Kidney (tissue), 14 donors: ENCODE data around the gene CCDC71. TPM values are rescaled to one million over a fixed set of nuclear protein-coding genes. Genes with fewer than 3 reads are reported as not detected.

Experiments
- DNase-seq, 5 donors: peaks; one replicate each; pipeline ENCODE4 v3.0.0-alpha.2; 2013 to 2020
- FAIRE-seq: peaks from 2 replicates; lab custom pipeline; 2012; peaks lifted over from hg19 to GRCh38; lab: Jason Lieb, UNC
- H3K27ac ChIP-seq, 2 donors: one replicate each; pipeline ENCODE4 v1.7.0; 2013; ENCODE audit warnings: low read depth in 2 of 2, low read length in 2 of 2, inconsistent platforms in 1 of 2
- H3K27me3 ChIP-seq: one replicate; pipeline ENCODE4 v1.7.1; 2013; ENCODE audit warnings: low read length, inconsistent platforms; ENCODE audit not compliant: control insufficient read depth, insufficient read depth
- H3K36me3 ChIP-seq, 3 donors: one replicate each; pipeline versions ENCODE4 v1.7.0 to v1.7.1; 2013; ENCODE audit warnings: low read length in 3 of 3, control low read depth in 1 of 3, inconsistent platforms in 1 of 3; ENCODE audit not compliant: insufficient read depth in 3 of 3, control insufficient read depth in 2 of 3
- H3K4me1 ChIP-seq, 3 donors: one replicate each; pipeline versions ENCODE4 v1.7.0 to v1.7.1; 2013; ENCODE audit warnings: low read length in 3 of 3, inconsistent platforms in 1 of 3, low read depth in 1 of 3; ENCODE audit not compliant: control insufficient read depth in 2 of 3, insufficient read depth in 2 of 3
- H3K4me3 ChIP-seq, 3 donors: one replicate each; pipeline versions ENCODE4 v1.7.0 to v1.8.1; 2013; ENCODE audit warnings: low read length in 3 of 3, control low read depth in 1 of 3, inconsistent platforms in 1 of 3
- H3K9ac ChIP-seq, 3 donors: one replicate each; pipeline versions ENCODE4 v1.7.0 to v1.7.1; 2013; ENCODE audit warnings: low read length in 3 of 3, control low read depth in 1 of 3, inconsistent platforms in 1 of 3
- H3K9me3 ChIP-seq, 3 donors: one replicate each; pipeline versions ENCODE4 v1.7.0 to v1.7.1; 2013; ENCODE audit warnings: low read length in 3 of 3, control low read depth in 1 of 3, inconsistent platforms in 1 of 3; ENCODE audit not compliant: control insufficient read depth in 2 of 3, insufficient read depth in 1 of 3
- CTCF ChIP-seq: IDR thresholded peaks from 3 replicates; pipeline ENCODE4 v1.5.1; 2012; ENCODE audit warnings: mild to moderate bottlenecking, moderate library complexity, borderline replicate concordance; ENCODE audit not compliant: insufficient read depth; ENCODE audit errors: extremely low read depth
- intact Hi-C: fragments of 100-400 bp; cut with DNase I; formaldehyde crosslinking; loops from one replicate; pipeline ENCODE4 v1.11.1; 2022
- polyA plus RNA-seq: library from polyadenylated mRNA; stranded (reverse); fragments of 350-450 nt; fragmentation: Illumina TruSeq; extraction: RNeasy Lipid Tissue Mini Kit (QIAGEN cat#74804); gene quantifications from one replicate; pipeline ENCODE4 v1.2.3, GENCODE V29; 2014; ENCODE audit warnings: low read depth, low replicate concordance; ENCODE audit not compliant: insufficient read depth
- total RNA-seq: library from RNA; stranded (reverse); fragmentation: NEBNext Ultra II Directional; extraction: Animal tissue kit (Norgen Biotek cat#: 25700); gene quantifications from one replicate; pipeline ENCODE4 v1.2.1, GENCODE V29; 2021
- donor health status: control.
- donor health status: control.
- donor health status: control.
- donor health status: control.
- donor health status: control.
- donor health status: DM: yes; HTN: yes; CAD: no.
- donor health status: Normal renal cell carcinoma (clear cell type).

CCDC71 gene
- total and polyA plus RNA-seq, 2 donors from 2014 or later, result 21.0 to 27.6 TPM

GRCh38 chr3:49131576-49131975 is 34.6 kb downstream of the CCDC71 start:
- peak overlapping the region in 1 of 3 donors; percentile 88 for H3K9ac ChIP-seq
- FAIRE-seq (no peak), DNase-seq (no peak)
- TF ChIP-seq CTCF, result no peak
- H3K9me3 ChIP-seq, result no peaks in the 10 kb centered on the region
- peaks cover 2 to 26% (median 19%) of the 10 kb centered on the region in 3 donors for H3K4me1 ChIP-seq
- H3K36me3 ChIP-seq, result peaks cover 0 to 29% (median 11%) of the 10 kb centered on the region in 3 donors
- peak overlapping the region; percentile 86 to 95 (median 89) for H3K4me3 ChIP-seq
- H3K27me3 ChIP-seq, result no peaks in the 10 kb centered on the region
- intact Hi-C loops, result no loop called here
- H3K27ac ChIP-seq, result peak overlapping the region in 1 of 2 donors; percentile 92

- peaks cover 2 to 26% (median 19%) of the 10 kb centered on the region in 3 donors for H3K4me1 ChIP-seq
- peak overlapping the region in 1 of 3 donors; percentile 88 for H3K9ac ChIP-seq
- intact Hi-C loops, result no loop called here
- FAIRE-seq (no peak), DNase-seq (no peak)
- no peak overlapping the region for H3K27ac ChIP-seq
- TF ChIP-seq CTCF, result no peak
- peak overlapping the region in 1 of 3 donors; percentile 86 for H3K4me3 ChIP-seq
- no peaks in the 10 kb centered on the region for H3K27me3 ChIP-seq
- peaks cover 0 to 31% (median 14%) of the 10 kb centered on the region in 3 donors for H3K36me3 ChIP-seq
- H3K9me3 ChIP-seq, result no peaks in the 10 kb centered on the region
Observed at GRCh38 chr3:49131040-49131439, 35.1 kb downstream of the CCDC71 start.

GRCh38 chr3:49124991-49125670 is 41.0 kb downstream of the CCDC71 start:
- Histone ChIP-seq H3K9me3 (no peaks in the 10 kb centered on the region), H3K27me3 (no peaks in the 10 kb centered on the region), H3K4me1 (peaks cover 0 to 3% (median under 1%) of the 10 kb centered on the region in 3 donors), H3K9ac (no peak overlapping the region), H3K27ac (no peak overlapping the region), H3K36me3 (peaks cover 0 to 66% (median 40%) of the 10 kb centered on the region in 3 donors), H3K4me3 (no peak overlapping the region)
- FAIRE-seq (no peak), DNase-seq (no peak)
- no peak for TF ChIP-seq CTCF
- intact Hi-C loops, result no loop called here
